K562 (cell line): Measurements from ENCODE around the gene SLC7A8. TPM values are rescaled to one million over a fixed set of nuclear protein-coding genes. Genes with fewer than 3 reads are reported as not detected.

Experiments used
- ARID3B ChIP-seq: fragments of 250-450 bp; sonication (Bioruptor Pico); IDR thresholded peaks from 2 replicates; pipeline ENCODE4 v1.4.0; 2020; ENCODE audit warnings: borderline replicate concordance
- ATF4 ChIP-seq: fragments of 450-650 bp; formaldehyde crosslinking; IDR thresholded peaks from 2 replicates; pipeline ENCODE4 v1.4.0; 2022; ENCODE audit warnings: mild to moderate bottlenecking, moderate library complexity
- DEAF1 ChIP-seq: fragments of 450-650 bp; formaldehyde crosslinking; IDR thresholded peaks from 2 replicates; pipeline ENCODE4 v1.4.0; 2020; ENCODE audit warnings: mild to moderate bottlenecking, moderate library complexity
- DLX4 ChIP-seq: fragments of 250-450 bp; sonication (Bioruptor Pico); IDR thresholded peaks from 2 replicates; pipeline ENCODE4 v1.6.1; 2021; ENCODE audit warnings: mild to moderate bottlenecking
- DPF2 ChIP-seq: fragments of 450-650 bp; IDR thresholded peaks from 2 replicates; pipeline ENCODE4 v1.6.1; 2016
- ELF2 ChIP-seq: fragments of 250-450 bp; sonication (Bioruptor Pico); IDR thresholded peaks from 2 replicates; pipeline ENCODE4 v1.5.0; 2021; ENCODE audit warnings: mild to moderate bottlenecking
- FOXJ2 ChIP-seq: fragments of 200-800 bp; sonication (Bioruptor generic); IDR thresholded peaks from 2 replicates; pipeline ENCODE4 v1.6.1; 2016; ENCODE audit warnings: missing genetic modification characterization, missing compliant biosample characterization
- ID3 ChIP-seq, 2 experiments: fragments of 250-450 bp in 1 of 2; fragments of 450-650 bp in 1 of 2; sonication (Bioruptor Pico) in 1 of 2; IDR thresholded peaks; 2 replicates each; pipeline versions ENCODE4 v1.6.1 to v1.8.0; 2016 to 2021; ENCODE audit warnings: mild to moderate bottlenecking in 2 of 2, moderate library complexity in 2 of 2, missing compliant biosample characterization in 1 of 2, missing genetic modification characterization in 1 of 2
- RAD51 ChIP-seq: fragments of 450-650 bp; IDR thresholded peaks from 2 replicates; pipeline ENCODE4 v1.7.1; 2016; ENCODE audit warnings: low read depth, mild to moderate bottlenecking, borderline replicate concordance
- RB1 ChIP-seq: fragments of 450-650 bp; IDR thresholded peaks from 2 replicates; pipeline ENCODE4 v1.6.1; 2017; ENCODE audit warnings: low read depth, mild to moderate bottlenecking
- SMAD1 ChIP-seq: fragments of 150-350 bp; IDR thresholded peaks from 2 replicates; pipeline ENCODE4 v1.6.1; 2014; ENCODE audit warnings: low read length, low read depth; ENCODE audit not compliant: partially characterized antibody
- SMAD3 ChIP-seq: fragments of 450-650 bp; formaldehyde crosslinking; conservative IDR thresholded peaks from 2 replicates; pipeline ENCODE4 v1.4.0; 2020; ENCODE audit warnings: mild to moderate bottlenecking
- SPI1 ChIP-seq: IDR thresholded peaks from 2 replicates; pipeline ENCODE4 v1.6.1; 2011; ENCODE audit warnings: low read depth, low read length, control low read depth, borderline replicate concordance
- TBL1XR1 ChIP-seq, 2 experiments: IDR thresholded peaks; 2 replicates each; pipeline ENCODE4 v1.6.1; 2012; ENCODE audit warnings: improper control_type of control experiment in 2 of 2, low read length in 2 of 2, mild to moderate bottlenecking in 1 of 2
- ZC3H4 ChIP-seq: sonication (generic); formaldehyde crosslinking; IDR thresholded peaks from 2 replicates; pipeline ENCODE4 v1.9.0; 2021; ENCODE audit warnings: missing genetic modification reagents, borderline replicate concordance
- polyA plus RNA-seq, 8 experiments: library from polyadenylated mRNA; depleted of rRNA in 4 of 8; stranded (reverse) in 5 of 8; unstranded in 3 of 8; fragments of >200 nt; fragmentation: Nextera tagmentation in 2 of 8; fragmentation: Illumina TruSeq in 1 of 8; extraction: Ambion mirVana in 2 of 8; extraction: Trizol in 1 of 8; gene quantifications; 2 replicates each; pipeline versions ENCODE4 v1.2.1 to v1.2.3, GENCODE V29; 2011 to 2014; ENCODE audit warnings: inconsistent platforms in 1 of 8, missing spikeins in 1 of 8
- total RNA-seq, 7 experiments: library from RNA; depleted of rRNA in 6 of 7; stranded (reverse); fragments of >200 nt in 6 of 7; fragmentation: Illumina TruSeq in 2 of 7; extraction: Trizol in 2 of 7; gene quantifications; 2 replicates each; pipeline versions ENCODE4 v1.2.1 to v1.2.3, GENCODE V29; 2011 to 2021; ENCODE audit warnings: low replicate concordance in 1 of 7

The SLC7A8 gene
- total and polyA plus RNA-seq, 9 of the 15 experiments (the other 6 are each of a cell fraction or from before 2014, with no cell fraction given), result 2.0 to 33.0 (median 6.0) TPM

- TF ChIP-seq DEAF1 (CRISPR knock-in tag) (peak; percentile 86), ELF2 (CRISPR knock-in tag) (peak; percentile 82), FOXJ2 (tag) (no peak), DLX4 (CRISPR knock-in tag) (no peak), RAD51 (0 out of 2 replicates have a peak, but pooled peaks have one; percentile 5), SMAD3 (CRISPR knock-in tag) (no peak), SMAD1 (no peak), DPF2 (peak; percentile 59), ZC3H4 (CRISPR knock-in tag) (no peak), RB1 (peak; percentile 50), ID3 (CRISPR knock-in tag; IDR thresholded peaks at IDR 0.05) (no peak), ID3 (tag; IDR thresholded peaks at IDR 0.05) (no peak), ARID3B (CRISPR knock-in tag) (no peak), TBL1XR1 (IDR thresholded peaks at IDR 0.05; ENCODE audit: low read length in 2 of 2) (peak; percentile 34 to 45; a peak in 2 of 4 replicates), SPI1 (0 out of 2 replicates have a peak, but pooled peaks have one; percentile 32), ATF4 (CRISPR knock-in tag) (0 out of 2 replicates have a peak, but pooled peaks have one; percentile 4)
These were observed 88.0 kb downstream of the SLC7A8 start, which contains the start of gene C14orf119 (continued) for GRCh38 chr14:23095196-23096108.
